OCI-LY3 (cell line): Measurements from ENCODE around the gene LACTB.
A peak's percentile ranks its signal among the peaks of the same experiment; 100 is the strongest.

Experiments used
- H2AFZ ChIP-seq: fragments of 200-600, 300-600 bp; shearing (Covaris generic); 2 replicates; pipeline ENCODE4 v1.6.0; 2014; ENCODE audit warnings: antibody characterized with exemption, low read depth, low read length
- H3K27ac ChIP-seq: fragments of 200-600, 300-600 bp; sonication (generic); 2 replicates; pipeline ENCODE4 v1.5.1; 2014; ENCODE audit warnings: mild to moderate bottlenecking, low read length, moderate library complexity, mixed read lengths
- H3K27me3 ChIP-seq: fragments of 200-600, 300-600 bp; sonication (generic); 2 replicates; pipeline ENCODE4 v1.6.1; 2014; ENCODE audit warnings: low read depth, low read length, mixed read lengths
- H3K36me3 ChIP-seq: fragments of 200-600, 300-600 bp; sonication (generic); replicated peaks from 2 replicates; pipeline ENCODE3; 2014; ENCODE audit warnings: low read depth, low read length, mixed read lengths
- H3K4me1 ChIP-seq: fragments of 300-600, 200-600 bp; sonication (generic); 2 replicates; pipeline ENCODE4 v1.6.1; 2014; ENCODE audit warnings: low read length, mixed read lengths
- H3K4me2 ChIP-seq: fragments of 200-600, 300-600 bp; sonication (generic); 2 replicates; pipeline ENCODE4 v1.6.1; 2014; ENCODE audit warnings: low read length, mixed read lengths
- H3K4me3 ChIP-seq: fragments of 300-600, 200-600 bp; sonication (generic); 2 replicates; pipeline ENCODE4 v1.5.1; 2014; ENCODE audit warnings: antibody characterized with exemption, mild to moderate bottlenecking, low read length, moderate library complexity
- H3K79me2 ChIP-seq: fragments of 300-600, 200-600 bp; shearing (Covaris generic); 2 replicates; pipeline ENCODE4 v1.6.1; 2014; ENCODE audit warnings: mild to moderate bottlenecking, low read length, mixed read lengths
- H3K9ac ChIP-seq: fragments of 300-600, 200-600 bp; shearing (Covaris generic); 2 replicates; pipeline ENCODE4 v1.6.0; 2014; ENCODE audit warnings: mild to moderate bottlenecking, low read length, moderate library complexity
- H3K9me3 ChIP-seq: fragments of 200-600, 300-600 bp; shearing (Covaris generic); 2 replicates; pipeline ENCODE4 v1.6.1; 2014; ENCODE audit warnings: low read length, mixed read lengths; ENCODE audit not compliant: insufficient read depth
- H4K20me1 ChIP-seq: fragments of 200-600, 300-600 bp; sonication (generic); 2 replicates; pipeline ENCODE4 v1.6.1; 2016; ENCODE audit warnings: low read length, mixed read lengths; ENCODE audit not compliant: insufficient read depth
- CTCF ChIP-seq: fragments of 200-600, 300-600 bp; sonication (generic); IDR thresholded peaks from 2 replicates; pipeline ENCODE4 v1.5.1; 2014; ENCODE audit warnings: antibody characterized with exemption, low read length, low read depth
- EZH2phosphoT487 ChIP-seq: fragments of 200-600 bp; shearing (Covaris generic); IDR thresholded peaks from 2 replicates; pipeline ENCODE4 v1.6.1; 2018; ENCODE audit warnings: antibody characterized with exemption, mixed run types, low read depth

LACTB gene

DNA sequence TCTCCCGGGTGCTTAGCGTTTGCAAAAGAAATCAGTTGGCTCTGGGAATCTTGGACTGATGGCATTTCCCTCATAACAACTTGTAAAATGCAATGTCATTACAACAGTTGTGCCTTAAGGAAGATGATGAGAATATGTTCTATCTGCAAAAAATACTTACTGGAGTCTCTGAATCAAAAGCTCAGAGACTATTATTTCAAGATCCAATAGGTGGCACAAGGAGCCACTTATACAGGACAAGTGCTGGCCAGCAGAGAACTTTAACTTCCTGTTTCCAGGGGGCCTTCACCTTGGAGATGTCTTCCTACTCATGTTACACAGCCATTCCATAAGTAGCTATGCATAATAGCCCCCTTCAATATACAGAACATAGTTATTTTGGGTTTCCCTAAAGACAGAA is 44.6 kb downstream of the LACTB start:
- Histone ChIP-seq H3K9ac (no peak overlapping the region), H3K27me3 (peaks cover 22% of the 10 kb centered on the region), H3K4me1 (peaks cover 3% of the 10 kb centered on the region; the same call in 1 of the 2 replicates), H3K36me3 (no peaks in the 10 kb centered on the region), H3K4me2 (no peak overlapping the region), H3K9me3 (no peaks in the 10 kb centered on the region), H3K27ac (no peak overlapping the region), H3K4me3 (no peak overlapping the region), H4K20me1 (no peaks in the 10 kb centered on the region), H3K79me2 (no peaks in the 10 kb centered on the region), H2AFZ (peak overlapping the region; percentile 72)
- TF ChIP-seq CTCF (peak; percentile 52), EZH2phosphoT487 (no peak)

DNA sequence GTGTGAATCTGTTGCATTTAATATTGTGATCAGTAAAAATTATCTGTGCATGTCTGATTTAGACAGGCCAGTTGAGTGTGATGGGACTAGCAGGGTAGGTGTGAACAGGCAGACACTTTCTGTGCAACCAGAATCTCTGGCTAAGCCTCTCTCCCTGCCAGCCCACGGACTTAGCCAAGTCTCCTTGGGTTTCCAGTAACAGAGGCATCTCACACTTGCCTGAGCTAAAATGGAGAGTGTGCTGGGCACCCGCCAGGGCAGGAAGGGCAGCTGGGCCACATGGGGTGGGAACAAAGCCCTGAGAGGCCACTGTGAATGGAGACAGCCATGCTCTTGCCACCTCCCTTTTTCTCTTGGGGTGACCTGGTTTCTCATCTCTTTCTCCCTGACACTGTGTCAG is 48.1 kb downstream of the LACTB start:
- H3K27me3 ChIP-seq: 0 out of 2 replicates have a peak, but pooled peaks cover 9% of the 10 kb centered on the region
- no peak overlapping the region for H2AFZ ChIP-seq
- no peaks in the 10 kb centered on the region for H3K79me2 ChIP-seq
- no peaks in the 10 kb centered on the region for H3K9me3 ChIP-seq
- no peak overlapping the region for H3K4me3 ChIP-seq
- no peak overlapping the region for H3K27ac ChIP-seq
- no peaks in the 10 kb centered on the region for H3K36me3 ChIP-seq
- H3K4me1 ChIP-seq: peaks cover 3% of the 10 kb centered on the region; the same call in 1 of the 2 replicates
- TF ChIP-seq EZH2phosphoT487: no peak
- TF ChIP-seq CTCF: no peak
- H4K20me1 ChIP-seq: no peaks in the 10 kb centered on the region
- no peak overlapping the region for H3K4me2 ChIP-seq
- no peak overlapping the region for H3K9ac ChIP-seq

DNA sequence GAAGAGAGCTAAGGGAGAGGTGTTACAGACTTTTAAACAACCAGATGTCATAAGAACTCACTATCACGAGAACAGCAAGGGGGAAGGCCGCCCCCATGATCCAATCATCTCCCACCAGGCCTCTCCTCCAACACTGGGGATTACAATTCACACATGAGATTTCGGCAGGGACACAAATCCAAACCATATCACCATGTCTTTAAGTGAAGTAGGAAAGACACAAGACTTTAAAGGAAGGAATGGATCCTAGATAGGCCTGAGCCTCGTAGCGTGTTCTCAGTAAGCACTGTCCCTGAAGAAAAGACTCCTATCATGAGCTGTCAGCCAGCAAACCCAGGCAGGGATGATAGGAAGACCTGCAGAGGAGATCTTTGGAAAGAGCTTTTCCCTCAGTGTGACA is 50.7 kb downstream of the LACTB start:
- no peak for TF ChIP-seq EZH2phosphoT487
- no peaks in the 10 kb centered on the region for H4K20me1 ChIP-seq
- no peak overlapping the region for H3K4me3 ChIP-seq
- H3K4me2 ChIP-seq: no peak overlapping the region
- H3K9me3 ChIP-seq: no peaks in the 10 kb centered on the region
- H3K4me1 ChIP-seq: peaks cover 6% of the 10 kb centered on the region
- H3K79me2 ChIP-seq: no peaks in the 10 kb centered on the region
- no peak overlapping the region for H3K9ac ChIP-seq
- H2AFZ ChIP-seq: no peak overlapping the region
- H3K27ac ChIP-seq: no peak overlapping the region
- H3K27me3 ChIP-seq: no peaks in the 10 kb centered on the region
- no peaks in the 10 kb centered on the region for H3K36me3 ChIP-seq

DNA sequence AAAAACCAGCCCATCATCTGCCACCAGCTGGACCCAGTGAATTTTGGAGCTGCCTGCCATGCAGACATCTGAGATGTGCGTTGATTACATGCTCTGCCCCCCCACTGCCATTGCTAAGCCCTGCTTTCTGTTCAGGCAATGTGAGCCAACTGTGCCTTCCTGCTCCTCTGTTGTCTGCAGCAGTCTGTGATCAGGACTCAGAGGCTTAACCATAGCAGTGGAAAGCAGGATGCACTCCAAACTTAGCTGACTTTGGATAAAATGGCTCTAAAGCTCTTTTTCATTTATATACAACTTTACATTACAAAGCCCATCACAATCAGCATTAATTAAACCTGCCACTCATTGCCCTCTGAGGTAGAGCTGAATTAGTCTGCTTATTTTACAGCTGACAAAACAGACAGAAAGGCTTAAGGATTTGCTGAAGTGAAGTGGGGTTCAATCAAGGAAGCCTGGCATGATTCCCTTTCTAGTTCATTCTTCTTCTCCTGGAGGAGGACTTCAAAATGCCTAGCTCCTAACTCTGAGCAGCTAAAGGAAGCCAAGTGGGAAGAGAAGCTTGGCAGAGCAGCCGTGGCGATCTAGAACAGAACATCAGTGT is 51.3 kb downstream of the LACTB start:
- Histone ChIP-seq H3K4me3 (no peak overlapping the region), H3K27me3 (no peaks in the 10 kb centered on the region), H3K4me1 (peaks cover 12% of the 10 kb centered on the region), H2AFZ (no peak overlapping the region), H3K4me2 (no peak overlapping the region), H3K9me3 (no peaks in the 10 kb centered on the region), H3K9ac (no peak overlapping the region), H3K36me3 (no peaks in the 10 kb centered on the region), H3K79me2 (no peaks in the 10 kb centered on the region), H4K20me1 (no peaks in the 10 kb centered on the region), H3K27ac (no peak overlapping the region)
- TF ChIP-seq EZH2phosphoT487 (no peak), CTCF (no peak)
